DOHH2 (cell line): ENCODE measurements around the gene LYZL1.

Source experiments
- CTCF ChIP-seq: fragments of 200-600 bp; sonication (generic); IDR thresholded peaks from one replicate; pipeline ENCODE4 v1.5.1; 2014; ENCODE audit warnings: antibody characterized with exemption, mild to moderate bottlenecking, low read depth, low read length; ENCODE audit not compliant: poor library complexity, severe bottlenecking
- EZH2phosphoT487 ChIP-seq: fragments of 200-600 bp; sonication (generic); IDR thresholded peaks from 2 replicates; pipeline ENCODE4 v1.6.1; 2017; ENCODE audit warnings: borderline replicate concordance, mild to moderate bottlenecking, antibody characterized with exemption, low read length, moderate library complexity, mixed read lengths

- TF ChIP-seq CTCF (no peak), EZH2phosphoT487 (no peak)
Observed at GRCh38 chr10:29240986-29241660, 47.7 kb upstream of the LYZL1 start.
